RWPE1 (cell line): ENCODE data around the gene PCDHGB5.
"Not testable (repeated sequence)": the region's sequence is repeated elsewhere in the genome, so short reads cannot be mapped to it uniquely, and the experiment has no call there.

Experiments used
- CTCF ChIA-PET: fragments of 350-600 bp; sonication (Branson Sonifier 250); formaldehyde crosslinking; extraction: SDS; loops from one replicate; lab custom pipeline; 2021; lab: Yijun Ruan, JAX
- POLR2A ChIA-PET: fragments of 400-600 bp; formaldehyde crosslinking; extraction: SDS; loops from one replicate; lab custom pipeline; 2020; ENCODE audit warnings: antibody characterized with exemption; ENCODE audit not compliant: low non-redundant PET; lab: Yijun Ruan, JAX
- DNase-seq: peaks from one replicate; pipeline ENCODE4 v3.0.0; 2012; ENCODE audit warnings: low spot score
- H3K27ac ChIP-seq: fragments of 450-650 bp; 2 replicates; pipeline ENCODE4 v1.5.1; 2017
- TF ChIP-seq, protein P1 (sequence below): fragments of 450-650 bp; conservative IDR thresholded peaks from 2 replicates; pipeline ENCODE4 v1.5.1; 2017; ENCODE audit warnings: low read depth, mild to moderate bottlenecking

The PCDHGB5 gene

DNA sequence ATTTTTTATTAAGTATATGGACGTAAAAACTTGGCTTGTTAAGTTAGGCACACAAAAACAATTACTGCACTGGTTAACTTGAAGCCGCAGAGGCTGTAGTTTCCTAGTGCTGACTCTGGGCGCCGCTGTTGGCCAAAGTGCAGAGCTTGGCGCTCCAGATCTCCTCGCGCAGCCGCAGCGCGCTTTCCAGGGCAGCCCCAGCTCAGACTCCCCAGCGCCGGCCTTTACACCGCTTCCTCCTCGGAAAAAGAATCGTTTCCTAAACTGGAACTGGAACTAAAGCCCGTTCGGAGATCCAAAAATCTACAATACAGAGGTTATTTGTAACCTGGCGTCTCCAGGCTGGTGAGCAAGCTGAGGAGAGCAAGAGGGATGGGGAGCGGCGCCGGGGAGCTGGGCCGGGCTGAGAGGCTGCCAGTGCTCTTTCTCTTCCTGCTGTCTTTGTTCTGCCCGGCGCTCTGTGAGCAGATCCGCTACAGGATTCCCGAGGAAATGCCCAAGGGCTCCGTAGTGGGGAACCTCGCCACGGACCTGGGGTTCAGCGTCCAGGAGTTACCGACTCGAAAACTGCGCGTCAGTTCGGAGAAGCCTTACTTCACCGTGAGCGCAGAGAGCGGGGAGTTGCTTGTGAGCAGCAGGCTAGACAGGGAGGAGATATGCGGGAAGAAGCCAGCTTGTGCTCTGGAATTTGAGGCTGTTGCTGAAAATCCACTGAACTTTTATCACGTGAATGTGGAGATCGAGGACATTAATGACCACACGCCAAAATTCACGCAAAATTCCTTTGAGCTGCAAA is at the start of gene PCDHGB5:
Gene PCDHGB5 (plus strand): TSS at position 192 of the 796 bp plus-strand sequence. CDS start 181 bp downstream, at position 373.
- CTCF ChIA-PET, result interaction anchor here (0.6 to 2.2 kb wide), 10 partner anchors 11 to 166 kb away, joined by 3 to 13 read pairs (median 4); partner anchors contain the start of genes PCDHGA1, PCDHGB4 and PCDHGC3
- H3K27ac ChIP-seq, result 0 out of 2 replicates have a peak within 1 kb of the TSS, but pooled peaks have one; percentile 20
- peak; percentile 48 for DNase-seq
- TF ChIP-seq, protein P1, sequence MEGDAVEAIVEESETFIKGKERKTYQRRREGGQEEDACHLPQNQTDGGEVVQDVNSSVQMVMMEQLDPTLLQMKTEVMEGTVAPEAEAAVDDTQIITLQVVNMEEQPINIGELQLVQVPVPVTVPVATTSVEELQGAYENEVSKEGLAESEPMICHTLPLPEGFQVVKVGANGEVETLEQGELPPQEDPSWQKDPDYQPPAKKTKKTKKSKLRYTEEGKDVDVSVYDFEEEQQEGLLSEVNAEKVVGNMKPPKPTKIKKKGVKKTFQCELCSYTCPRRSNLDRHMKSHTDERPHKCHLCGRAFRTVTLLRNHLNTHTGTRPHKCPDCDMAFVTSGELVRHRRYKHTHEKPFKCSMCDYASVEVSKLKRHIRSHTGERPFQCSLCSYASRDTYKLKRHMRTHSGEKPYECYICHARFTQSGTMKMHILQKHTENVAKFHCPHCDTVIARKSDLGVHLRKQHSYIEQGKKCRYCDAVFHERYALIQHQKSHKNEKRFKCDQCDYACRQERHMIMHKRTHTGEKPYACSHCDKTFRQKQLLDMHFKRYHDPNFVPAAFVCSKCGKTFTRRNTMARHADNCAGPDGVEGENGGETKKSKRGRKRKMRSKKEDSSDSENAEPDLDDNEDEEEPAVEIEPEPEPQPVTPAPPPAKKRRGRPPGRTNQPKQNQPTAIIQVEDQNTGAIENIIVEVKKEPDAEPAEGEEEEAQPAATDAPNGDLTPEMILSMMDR, result peak; percentile 77
- POLR2A ChIA-PET, result not testable (repeated sequence)

DNA sequence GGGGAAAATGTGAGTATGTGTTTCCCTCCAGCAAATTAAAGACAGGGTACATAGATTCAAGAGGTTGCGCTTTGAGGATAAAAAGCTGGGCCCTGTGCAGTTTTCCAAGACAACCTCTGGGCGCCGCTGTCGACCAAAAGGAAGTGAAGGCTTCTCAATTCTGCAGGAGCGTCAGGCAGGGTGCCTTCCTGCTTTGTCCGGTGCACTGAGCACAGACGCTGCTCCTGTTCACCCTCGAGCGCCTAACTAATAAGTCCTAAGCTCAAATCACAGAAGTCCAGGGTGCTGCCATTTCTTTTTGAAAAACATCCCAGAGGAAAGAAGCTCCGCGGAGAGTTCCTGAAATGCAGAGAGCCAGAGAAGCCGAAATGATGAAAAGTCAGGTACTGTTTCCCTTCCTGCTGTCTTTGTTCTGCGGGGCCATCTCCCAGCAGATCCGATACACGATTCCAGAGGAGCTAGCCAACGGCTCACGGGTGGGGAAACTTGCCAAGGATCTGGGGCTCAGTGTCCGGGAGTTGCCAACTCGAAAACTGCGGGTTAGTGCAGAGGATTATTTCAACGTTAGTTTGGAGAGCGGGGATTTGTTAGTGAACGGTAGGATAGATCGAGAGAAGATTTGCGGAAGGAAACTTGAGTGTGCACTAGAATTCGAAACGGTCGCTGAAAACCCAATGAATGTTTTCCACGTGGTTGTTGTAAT is 47.7 kb upstream of the PCDHGB5 start, which contains the start of gene PCDHGB1:
Gene PCDHGB1 (plus strand): TSS at position 183 of the 703 bp plus-strand sequence. CDS start 162 bp downstream, at position 345.
- H3K27ac ChIP-seq, result no peak within 1 kb of the TSS
- TF ChIP-seq, protein P1, result peak; percentile 22; the same call in 1 of the 2 replicates
- ChIA-PET CTCF (interaction anchor here (0.6 to 1.2 kb wide), 9 partner anchors 10 to 311 kb away, joined by 3 to 4 read pairs (median 3); partner anchors contain the start of genes PCDHB10, PCDHB11, PCDHGB2 and PCDHGB3), POLR2A (interaction anchor here (0.7 kb wide), 1 partner anchor 29 kb away, joined by 3 read pairs; the partner anchor contains the start of gene TAF7)
- peak; percentile 35 for DNase-seq

DNA sequence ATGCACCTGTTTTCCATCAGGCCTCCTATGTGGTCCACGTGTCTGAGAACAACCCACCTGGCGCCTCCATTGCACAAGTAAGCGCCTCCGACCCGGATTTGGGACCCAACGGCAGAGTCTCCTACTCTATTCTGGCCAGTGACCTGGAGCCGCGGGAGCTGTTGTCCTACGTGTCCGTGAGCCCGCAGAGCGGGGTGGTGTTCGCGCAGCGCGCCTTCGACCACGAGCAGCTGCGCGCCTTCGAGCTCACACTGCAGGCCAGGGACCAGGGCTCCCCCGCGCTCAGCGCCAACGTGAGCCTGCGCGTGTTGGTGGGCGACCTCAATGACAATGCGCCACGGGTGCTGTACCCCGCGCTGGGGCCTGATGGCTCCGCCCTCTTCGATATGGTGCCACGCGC is 46.2 kb upstream of the PCDHGB5 start:
- DNase-seq, result no peak
- H3K27ac ChIP-seq, result no peak overlapping the region
- TF ChIP-seq, protein P1, result no peak
- POLR2A ChIA-PET, result no interaction called here
- CTCF ChIA-PET, result no interaction called here

DNA sequence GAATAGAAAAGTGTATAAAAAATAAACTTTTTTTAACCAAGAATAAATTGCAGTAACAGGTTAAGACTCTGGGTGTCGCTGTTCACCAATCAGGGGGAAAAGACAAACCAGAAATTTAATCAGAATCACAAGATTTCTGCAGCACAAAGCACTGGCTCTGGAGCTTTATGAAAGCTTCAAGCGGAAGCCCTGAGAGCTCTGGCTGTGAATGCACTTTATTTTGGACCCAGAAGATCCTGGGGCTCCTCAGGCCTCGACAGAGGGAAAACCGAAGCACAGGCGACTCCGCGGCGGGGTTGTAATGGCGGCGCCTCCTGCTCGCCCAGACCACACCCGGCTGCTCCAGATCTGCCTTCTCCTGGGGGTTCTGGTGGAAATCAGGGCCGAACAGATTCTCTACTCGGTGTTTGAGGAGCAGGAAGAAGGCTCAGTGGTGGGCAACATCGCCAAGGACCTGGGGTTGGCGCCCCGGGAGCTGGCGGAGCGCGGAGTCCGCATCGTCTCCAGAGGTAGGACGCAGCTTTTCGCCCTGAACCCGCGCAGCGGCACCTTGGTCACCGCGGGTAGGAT is 42.8 kb upstream of the PCDHGB5 start, which contains the start of gene PCDHGA4:
Gene PCDHGA4 (plus strand): TSS at position 122 of the 570 bp plus-strand sequence. CDS start 87 bp downstream, at position 209.
- CTCF ChIA-PET, result interaction anchor here (0.6 to 2.6 kb wide), 4 partner anchors 11 to 735 kb away, joined by 3 to 8 read pairs (median 4); partner anchors contain the start of gene PCDHGA3

DNA sequence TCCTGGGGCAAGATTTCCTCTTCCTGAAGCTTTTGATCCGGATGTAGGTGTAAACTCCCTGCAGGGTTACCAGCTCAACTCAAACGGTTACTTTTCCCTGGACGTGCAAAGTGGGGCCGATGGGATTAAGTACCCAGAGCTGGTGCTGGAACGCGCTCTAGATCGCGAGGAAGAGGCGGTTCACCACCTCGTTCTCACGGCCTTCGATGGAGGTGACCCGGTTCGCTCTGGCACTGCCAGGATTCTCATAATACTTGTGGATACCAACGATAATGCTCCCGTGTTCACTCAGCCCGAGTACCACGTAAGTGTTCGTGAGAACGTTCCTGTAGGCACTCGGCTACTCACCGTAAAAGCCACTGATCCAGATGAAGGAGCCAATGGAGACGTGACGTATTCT is 42.1 kb upstream of the PCDHGB5 start:
- TF ChIP-seq, protein P1, result no peak
- ChIA-PET CTCF (interaction anchor here (0.8 to 2.6 kb wide), 4 partner anchors 12 to 182 kb away, joined by 3 to 8 read pairs (median 4); partner anchors contain the start of genes PCDHB14 and PCDHGA3), POLR2A (no interaction called here)
- no peak for DNase-seq
- no peak overlapping the region for H3K27ac ChIP-seq

More for the DNA sequence above, 42.8 kb upstream of the PCDHGB5 start, which contains the start of gene PCDHGA4:
- POLR2A ChIA-PET, result no interaction called here
- no peak for DNase-seq
- H3K27ac ChIP-seq, result no peak within 1 kb of the TSS
- TF ChIP-seq, protein P1, result peak; percentile 31; the same call in 1 of the 2 replicates
